HFFc6 (cell line): Measurements from ENCODE around the gene TUBA1C. TPM values are rescaled to one million over a fixed set of nuclear protein-coding genes. Genes with fewer than 3 reads are reported as not detected.

Source experiments
- DNase-seq: peaks from one replicate; pipeline ENCODE4 v3.0.0-alpha.2; 2018
- H3K27ac Mint-ChIP-seq: 2 replicates; pipeline ENCODE4 v1.8.0; 2020; ENCODE audit warnings: mild to moderate bottlenecking, mixed read lengths
- H3K27me3 Mint-ChIP-seq: 2 replicates; pipeline ENCODE4 v1.8.0; 2021; ENCODE audit warnings: mild to moderate bottlenecking, moderate library complexity, mixed read lengths; ENCODE audit not compliant: insufficient read depth
- H3K36me3 Mint-ChIP-seq: 2 replicates; pipeline ENCODE4 v1.8.0; 2021; ENCODE audit warnings: low read depth, mixed read lengths
- H3K4me1 Mint-ChIP-seq: 2 replicates; pipeline ENCODE4 v1.8.0; 2020; ENCODE audit warnings: low read depth, mixed read lengths
- H3K4me3 Mint-ChIP-seq: 2 replicates; pipeline ENCODE4 v1.8.0; 2020; ENCODE audit warnings: mild to moderate bottlenecking, moderate library complexity, mixed read lengths
- H3K9me3 Mint-ChIP-seq: 2 replicates; pipeline ENCODE4 v1.8.0; 2020; ENCODE audit warnings: mild to moderate bottlenecking, mixed read lengths
- total RNA-seq, 6 experiments: library from RNA; stranded (reverse); fragmentation: NEBNext Ultra II Directional; extraction: Animal tissue kit (Norgen Biotek cat#: 25700); gene quantifications; 2 replicates in 1 of 6; 3 replicates in 5 of 6; pipeline ENCODE4 v1.2.3, GENCODE V29; 2021
- TF ChIP-seq, protein P1 (sequence below): fragments of 200-600 bp; sonication (generic); IDR thresholded peaks from 2 replicates; pipeline ENCODE4 v1.5.0; 2021; ENCODE audit warnings: antibody characterized with exemption, mild to moderate bottlenecking

Gene TUBA1C
- total RNA-seq, 6 experiments from 2014 or later, result 571 to 1,139 (median 936) TPM

DNA sequence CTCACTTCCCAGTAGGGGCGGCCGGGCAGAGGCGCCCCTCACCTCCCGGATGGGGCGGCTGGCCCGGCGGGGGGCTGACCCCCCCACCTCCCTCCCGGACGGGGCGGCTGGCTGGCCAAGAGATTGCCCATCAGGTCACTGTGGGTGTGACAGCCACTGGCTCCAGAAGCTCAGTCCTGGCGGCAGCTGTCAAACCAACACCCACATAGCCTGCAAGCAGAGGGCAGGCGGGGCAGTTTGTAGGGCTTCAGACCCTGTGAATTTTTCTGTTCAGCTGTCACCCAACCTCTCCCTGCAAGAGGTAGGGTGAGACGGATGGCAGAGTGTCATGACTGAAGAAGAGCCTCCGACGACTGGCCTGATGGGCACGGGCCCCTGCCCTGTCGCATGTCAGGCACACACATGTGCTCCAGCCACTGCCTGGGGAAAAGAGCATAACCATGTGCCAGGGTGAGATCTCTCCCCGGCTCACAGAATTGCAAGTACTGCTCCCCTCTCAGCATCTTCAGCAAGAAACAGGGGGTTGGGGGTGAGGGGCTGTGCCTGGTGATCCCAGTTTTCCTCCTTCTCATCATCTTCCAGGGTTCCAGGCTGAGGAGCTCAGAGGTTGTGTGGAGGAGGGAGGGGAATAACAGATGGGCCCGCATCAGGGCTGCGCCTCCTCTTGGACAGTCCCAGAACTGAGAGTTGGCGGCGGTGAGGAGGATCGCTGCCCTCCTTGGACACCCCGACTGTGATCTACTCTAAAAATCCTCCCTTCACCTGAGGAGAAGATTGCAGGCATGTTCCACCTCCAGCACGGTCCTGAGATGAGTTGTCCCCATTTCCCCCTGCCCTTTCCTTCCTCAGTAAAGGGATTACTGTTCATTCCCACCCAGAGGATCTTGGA is 18.9 kb downstream of the TUBA1C start:
- Mint-ChIP-seq H3K4me1 (peaks cover 10% of the 10 kb centered on the region), H3K27ac (no peak overlapping the region), H3K27me3 (peaks cover 11% of the 10 kb centered on the region), H3K9me3 (no peaks in the 10 kb centered on the region), H3K36me3 (no peaks in the 10 kb centered on the region), H3K4me3 (no peak overlapping the region)
- TF ChIP-seq, protein P1, sequence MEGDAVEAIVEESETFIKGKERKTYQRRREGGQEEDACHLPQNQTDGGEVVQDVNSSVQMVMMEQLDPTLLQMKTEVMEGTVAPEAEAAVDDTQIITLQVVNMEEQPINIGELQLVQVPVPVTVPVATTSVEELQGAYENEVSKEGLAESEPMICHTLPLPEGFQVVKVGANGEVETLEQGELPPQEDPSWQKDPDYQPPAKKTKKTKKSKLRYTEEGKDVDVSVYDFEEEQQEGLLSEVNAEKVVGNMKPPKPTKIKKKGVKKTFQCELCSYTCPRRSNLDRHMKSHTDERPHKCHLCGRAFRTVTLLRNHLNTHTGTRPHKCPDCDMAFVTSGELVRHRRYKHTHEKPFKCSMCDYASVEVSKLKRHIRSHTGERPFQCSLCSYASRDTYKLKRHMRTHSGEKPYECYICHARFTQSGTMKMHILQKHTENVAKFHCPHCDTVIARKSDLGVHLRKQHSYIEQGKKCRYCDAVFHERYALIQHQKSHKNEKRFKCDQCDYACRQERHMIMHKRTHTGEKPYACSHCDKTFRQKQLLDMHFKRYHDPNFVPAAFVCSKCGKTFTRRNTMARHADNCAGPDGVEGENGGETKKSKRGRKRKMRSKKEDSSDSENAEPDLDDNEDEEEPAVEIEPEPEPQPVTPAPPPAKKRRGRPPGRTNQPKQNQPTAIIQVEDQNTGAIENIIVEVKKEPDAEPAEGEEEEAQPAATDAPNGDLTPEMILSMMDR, result peak; percentile 35; the same call in 1 of the 2 replicates
- DNase-seq, result no peak

DNA sequence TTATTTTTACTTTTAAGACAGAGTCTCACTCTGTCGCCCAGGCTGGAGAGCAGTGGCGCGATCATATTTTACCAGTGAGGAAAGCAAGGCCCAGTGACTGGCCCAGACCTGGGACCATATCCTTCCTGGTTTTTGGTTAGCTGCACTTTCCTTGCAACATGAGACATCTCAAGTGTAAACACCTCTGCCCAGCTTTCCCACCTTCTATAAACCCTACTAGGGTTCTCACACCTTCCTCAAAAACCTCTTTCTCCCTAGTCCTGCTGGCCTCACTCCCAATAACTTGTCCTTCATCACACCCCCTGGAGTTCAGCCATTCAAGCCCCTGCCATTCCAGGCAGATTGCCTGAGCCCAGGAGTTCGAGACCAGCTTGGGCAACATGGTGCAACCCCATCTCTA is 19.8 kb downstream of the TUBA1C start:
- Mint-ChIP-seq H3K4me1 (peaks cover 10% of the 10 kb centered on the region), H3K9me3 (no peaks in the 10 kb centered on the region), H3K4me3 (no peak overlapping the region), H3K27me3 (peaks cover 11% of the 10 kb centered on the region), H3K36me3 (no peaks in the 10 kb centered on the region), H3K27ac (no peak overlapping the region)
- TF ChIP-seq, protein P1, result no peak
- no peak for DNase-seq

DNA sequence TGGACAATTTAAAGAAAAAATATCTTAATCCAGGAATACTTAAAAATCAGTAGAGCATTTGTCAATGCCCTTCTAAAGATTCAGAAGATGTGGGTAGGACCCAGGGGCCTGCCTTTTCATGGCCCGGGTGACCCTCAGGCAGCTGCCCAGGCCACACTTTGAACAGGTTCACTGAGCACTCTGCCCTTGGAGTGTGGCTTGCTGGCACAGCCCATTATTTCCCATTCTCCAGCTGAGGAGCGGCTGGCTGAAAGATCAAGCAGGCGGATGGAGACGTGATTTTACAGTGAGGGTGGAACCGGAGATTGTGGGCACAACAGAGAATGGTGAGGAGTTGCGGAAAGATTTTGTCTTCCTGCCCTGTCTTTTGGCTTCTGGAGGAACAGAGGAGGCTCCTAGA is 23.0 kb downstream of the TUBA1C start:
- TF ChIP-seq, protein P1, result no peak
- Mint-ChIP-seq H3K27me3 (peaks cover 8% of the 10 kb centered on the region), H3K36me3 (no peaks in the 10 kb centered on the region)

DNA sequence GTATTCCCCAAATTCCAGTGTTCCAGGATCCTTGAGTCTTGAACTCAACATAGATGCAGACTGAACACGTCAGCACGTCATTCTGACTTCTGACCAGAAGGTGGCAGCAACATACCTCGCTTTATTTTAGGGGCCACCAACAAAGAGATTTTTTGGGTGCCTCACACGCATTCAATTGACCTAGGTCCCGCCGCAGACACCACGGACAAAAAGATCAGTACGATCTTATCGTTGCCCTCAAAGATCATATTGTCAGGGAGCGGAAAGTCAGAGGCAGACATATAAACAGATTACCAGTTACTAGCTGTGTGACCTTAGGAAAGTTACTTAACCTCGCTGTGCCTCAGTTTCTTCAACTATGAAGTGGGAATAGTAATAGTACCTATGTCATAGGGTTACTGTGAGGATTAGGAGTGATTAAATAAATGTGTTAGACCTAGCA is 23.6 kb downstream of the TUBA1C start:
- TF ChIP-seq, protein P1, result peak; percentile 95
- Mint-ChIP-seq H3K4me3 (no peak overlapping the region), H3K27me3 (peaks cover 8% of the 10 kb centered on the region), H3K27ac (no peak overlapping the region), H3K36me3 (no peaks in the 10 kb centered on the region), H3K4me1 (peaks cover 10% of the 10 kb centered on the region), H3K9me3 (no peaks in the 10 kb centered on the region)
- peak; percentile 58 for DNase-seq

More for the DNA sequence above, 23.0 kb downstream of the TUBA1C start:
- H3K27ac Mint-ChIP-seq, result no peak overlapping the region
- no peak overlapping the region for H3K4me3 Mint-ChIP-seq
- H3K9me3 Mint-ChIP-seq, result no peaks in the 10 kb centered on the region
- DNase-seq, result no peak
- peaks cover 10% of the 10 kb centered on the region for H3K4me1 Mint-ChIP-seq

DNA sequence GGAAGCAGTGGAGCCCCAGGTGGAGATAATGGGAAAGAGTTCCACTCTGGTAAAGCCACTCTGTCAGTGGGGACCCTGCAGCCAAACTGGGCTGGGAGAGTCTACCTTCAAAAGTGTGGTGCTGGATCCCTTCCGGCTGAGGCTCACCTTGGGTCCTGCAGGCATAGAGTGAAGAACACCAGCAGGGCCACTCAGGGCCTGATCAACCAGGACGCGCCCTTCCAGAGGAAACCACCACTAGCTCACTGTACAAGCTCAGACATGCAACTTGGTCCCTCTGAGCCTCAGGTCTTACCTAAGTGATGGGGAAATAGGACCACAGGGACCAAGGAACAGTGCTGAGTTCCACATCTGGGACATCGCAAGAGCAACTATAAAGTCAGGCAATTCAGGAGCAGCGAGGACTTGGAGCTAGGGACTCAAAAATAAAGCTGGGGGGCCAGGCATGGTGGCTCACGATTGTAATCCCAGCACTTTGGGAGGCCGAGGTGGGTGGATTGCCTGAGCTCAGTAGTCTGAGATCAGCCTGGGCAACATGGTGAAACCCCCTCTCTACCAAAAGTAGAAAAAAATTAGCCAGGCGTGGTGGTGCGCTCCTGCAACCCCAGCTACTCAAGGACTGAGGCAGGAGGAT is 24.2 kb downstream of the TUBA1C start:
- no peaks in the 10 kb centered on the region for H3K9me3 Mint-ChIP-seq
- no peak overlapping the region for H3K4me3 Mint-ChIP-seq
- no peaks in the 10 kb centered on the region for H3K36me3 Mint-ChIP-seq
- peaks cover 10% of the 10 kb centered on the region for H3K4me1 Mint-ChIP-seq
- TF ChIP-seq, protein P1, result no peak
- peaks cover 8% of the 10 kb centered on the region for H3K27me3 Mint-ChIP-seq
- H3K27ac Mint-ChIP-seq, result no peak overlapping the region
- DNase-seq, result no peak
